HepG2 (cell line): ENCODE measurements around the gene DPH2. TPM values are rescaled to one million over a fixed set of nuclear protein-coding genes. Genes with fewer than 3 reads are reported as not detected.

Experiments
- HDAC1 ChIP-seq: sonication (generic); formaldehyde crosslinking; IDR thresholded peaks from 2 replicates; pipeline ENCODE4 v1.5.1; 2020; ENCODE audit warnings: mild to moderate bottlenecking, missing genetic modification reagents
- KDM6A ChIP-seq: IDR thresholded peaks from 2 replicates; pipeline ENCODE4 v1.6.1; 2016; ENCODE audit warnings: low read depth
- MTF1 ChIP-seq: sonication (generic); formaldehyde crosslinking; IDR thresholded peaks from 2 replicates; pipeline ENCODE4 v1.5.0; 2020; ENCODE audit warnings: missing genetic modification reagents
- YY1 ChIP-seq: IDR thresholded peaks from 2 replicates; pipeline ENCODE4 v1.6.1; 2011; ENCODE audit warnings: low read length, low read depth, moderate library complexity, mild to moderate bottlenecking; ENCODE audit not compliant: insufficient read depth, insufficient replicate concordance
- ZIK1 ChIP-seq: sonication (generic); formaldehyde crosslinking; IDR thresholded peaks from 2 replicates; pipeline ENCODE4 v1.5.0; 2020; ENCODE audit warnings: mild to moderate bottlenecking, low read depth, missing genetic modification reagents, borderline replicate concordance
- ZNF296 ChIP-seq: sonication (generic); formaldehyde crosslinking; conservative IDR thresholded peaks from 2 replicates; pipeline ENCODE4 v1.5.0; 2020; ENCODE audit warnings: mild to moderate bottlenecking, missing genetic modification reagents
- ZNF558 ChIP-seq: sonication (generic); formaldehyde crosslinking; IDR thresholded peaks from 2 replicates; pipeline ENCODE4 v1.9.0; 2022; ENCODE audit warnings: mild to moderate bottlenecking, missing genetic modification reagents, borderline replicate concordance
- polyA plus RNA-seq, 8 experiments: library from polyadenylated mRNA; depleted of rRNA in 3 of 8; stranded (reverse) in 7 of 8; unstranded in 1 of 8; fragments of >200 nt; fragmentation: Illumina TruSeq in 4 of 8; extraction: Trizol in 4 of 8; gene quantifications; 2 replicates each; pipeline versions ENCODE4 v1.2.1 to v1.2.3, GENCODE V29; 2011 to 2016; ENCODE audit warnings: low read depth in 4 of 8, missing spikeins in 1 of 8, mixed read lengths in 1 of 8; ENCODE audit not compliant: insufficient read depth in 1 of 8
- total RNA-seq, 5 experiments: library from RNA; depleted of rRNA; stranded (reverse); fragments of >200 nt; fragmentation: Illumina TruSeq; extraction: Trizol; gene quantifications; 2 replicates each; pipeline ENCODE4 v1.2.3, GENCODE V29; 2016; ENCODE audit warnings: low read depth in 1 of 5
- TF ChIP-seq, protein P1 (sequence below): sonication (generic); formaldehyde crosslinking; IDR thresholded peaks from 2 replicates; pipeline ENCODE4 v1.4.0; 2020; ENCODE audit warnings: mild to moderate bottlenecking, missing genetic modification reagents
- TF ChIP-seq, protein P2 (sequence below): sonication (generic); formaldehyde crosslinking; IDR thresholded peaks from 2 replicates; pipeline ENCODE4 v1.8.1; 2023; ENCODE audit warnings: mild to moderate bottlenecking, missing genetic modification reagents
- TF ChIP-seq, protein P3 (sequence below): sonication (generic); formaldehyde crosslinking; IDR thresholded peaks from 2 replicates; pipeline ENCODE4 v1.5.1; 2020; ENCODE audit warnings: mild to moderate bottlenecking, missing genetic modification reagents, borderline replicate concordance
- TF ChIP-seq, protein P4 (sequence below): sonication (generic); formaldehyde crosslinking; IDR thresholded peaks from 2 replicates; pipeline ENCODE4 v1.5.0; 2020; ENCODE audit warnings: mild to moderate bottlenecking, missing genetic modification reagents
- TF ChIP-seq, protein P5 (sequence below): sonication (generic); formaldehyde crosslinking; IDR thresholded peaks from 2 replicates; pipeline ENCODE4 v1.4.0; 2020; ENCODE audit warnings: mild to moderate bottlenecking, missing genetic modification reagents
- TF ChIP-seq, protein P6 (sequence below): sonication (generic); formaldehyde crosslinking; IDR thresholded peaks from 2 replicates; pipeline ENCODE4 v1.5.0; 2020; ENCODE audit warnings: mild to moderate bottlenecking, missing genetic modification reagents

DPH2 gene
- total and polyA plus RNA-seq, 2 of the 13 experiments (the other 11 are each of a cell fraction or from before 2014, with no cell fraction given), result 32.2 to 38.3 TPM

DNA sequence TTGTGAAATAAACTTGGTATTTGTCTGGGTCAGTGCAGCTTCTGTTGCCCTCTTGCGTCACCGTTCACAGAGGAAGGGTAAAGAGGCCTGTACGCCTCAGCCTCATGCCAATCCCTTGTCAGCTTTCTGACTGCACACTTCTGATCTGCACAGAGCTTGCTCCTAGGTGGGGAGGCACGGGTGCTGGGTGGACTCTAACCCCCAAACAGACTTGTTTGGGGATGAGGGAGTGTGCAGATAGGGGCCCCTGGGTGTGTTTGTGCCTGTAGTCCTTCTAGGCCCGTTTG lies 8.4 kb downstream of the DPH2 start (continued):
- TF ChIP-seq ZNF558 (0 out of 2 replicates have a peak, but pooled peaks have one; percentile 46), ZNF296 (no peak), HDAC1 (CRISPR knock-in tag) (no peak; the same call in 1 of the 2 replicates), KDM6A (CRISPR knock-in tag) (no peak), MTF1 (CRISPR knock-in tag) (no peak), ZIK1 (peak; percentile 30; the same call in 1 of the 2 replicates), YY1 (no peak)
- TF ChIP-seq, protein P1, sequence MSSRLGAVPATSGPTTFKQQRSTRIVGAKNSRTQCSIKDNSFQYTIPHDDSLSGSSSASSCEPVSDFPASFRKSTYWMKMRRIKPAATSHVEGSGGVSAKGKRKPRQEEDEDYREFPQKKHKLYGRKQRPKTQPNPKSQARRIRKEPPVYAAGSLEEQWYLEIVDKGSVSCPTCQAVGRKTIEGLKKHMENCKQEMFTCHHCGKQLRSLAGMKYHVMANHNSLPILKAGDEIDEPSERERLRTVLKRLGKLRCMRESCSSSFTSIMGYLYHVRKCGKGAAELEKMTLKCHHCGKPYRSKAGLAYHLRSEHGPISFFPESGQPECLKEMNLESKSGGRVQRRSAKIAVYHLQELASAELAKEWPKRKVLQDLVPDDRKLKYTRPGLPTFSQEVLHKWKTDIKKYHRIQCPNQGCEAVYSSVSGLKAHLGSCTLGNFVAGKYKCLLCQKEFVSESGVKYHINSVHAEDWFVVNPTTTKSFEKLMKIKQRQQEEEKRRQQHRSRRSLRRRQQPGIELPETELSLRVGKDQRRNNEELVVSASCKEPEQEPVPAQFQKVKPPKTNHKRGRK (CRISPR knock-in tag), result no peak
- TF ChIP-seq, protein P2, sequence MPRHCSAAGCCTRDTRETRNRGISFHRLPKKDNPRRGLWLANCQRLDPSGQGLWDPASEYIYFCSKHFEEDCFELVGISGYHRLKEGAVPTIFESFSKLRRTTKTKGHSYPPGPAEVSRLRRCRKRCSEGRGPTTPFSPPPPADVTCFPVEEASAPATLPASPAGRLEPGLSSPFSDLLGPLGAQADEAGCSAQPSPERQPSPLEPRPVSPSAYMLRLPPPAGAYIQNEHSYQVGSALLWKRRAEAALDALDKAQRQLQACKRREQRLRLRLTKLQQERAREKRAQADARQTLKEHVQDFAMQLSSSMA (CRISPR knock-in tag), result no peak
- TF ChIP-seq, protein P3, sequence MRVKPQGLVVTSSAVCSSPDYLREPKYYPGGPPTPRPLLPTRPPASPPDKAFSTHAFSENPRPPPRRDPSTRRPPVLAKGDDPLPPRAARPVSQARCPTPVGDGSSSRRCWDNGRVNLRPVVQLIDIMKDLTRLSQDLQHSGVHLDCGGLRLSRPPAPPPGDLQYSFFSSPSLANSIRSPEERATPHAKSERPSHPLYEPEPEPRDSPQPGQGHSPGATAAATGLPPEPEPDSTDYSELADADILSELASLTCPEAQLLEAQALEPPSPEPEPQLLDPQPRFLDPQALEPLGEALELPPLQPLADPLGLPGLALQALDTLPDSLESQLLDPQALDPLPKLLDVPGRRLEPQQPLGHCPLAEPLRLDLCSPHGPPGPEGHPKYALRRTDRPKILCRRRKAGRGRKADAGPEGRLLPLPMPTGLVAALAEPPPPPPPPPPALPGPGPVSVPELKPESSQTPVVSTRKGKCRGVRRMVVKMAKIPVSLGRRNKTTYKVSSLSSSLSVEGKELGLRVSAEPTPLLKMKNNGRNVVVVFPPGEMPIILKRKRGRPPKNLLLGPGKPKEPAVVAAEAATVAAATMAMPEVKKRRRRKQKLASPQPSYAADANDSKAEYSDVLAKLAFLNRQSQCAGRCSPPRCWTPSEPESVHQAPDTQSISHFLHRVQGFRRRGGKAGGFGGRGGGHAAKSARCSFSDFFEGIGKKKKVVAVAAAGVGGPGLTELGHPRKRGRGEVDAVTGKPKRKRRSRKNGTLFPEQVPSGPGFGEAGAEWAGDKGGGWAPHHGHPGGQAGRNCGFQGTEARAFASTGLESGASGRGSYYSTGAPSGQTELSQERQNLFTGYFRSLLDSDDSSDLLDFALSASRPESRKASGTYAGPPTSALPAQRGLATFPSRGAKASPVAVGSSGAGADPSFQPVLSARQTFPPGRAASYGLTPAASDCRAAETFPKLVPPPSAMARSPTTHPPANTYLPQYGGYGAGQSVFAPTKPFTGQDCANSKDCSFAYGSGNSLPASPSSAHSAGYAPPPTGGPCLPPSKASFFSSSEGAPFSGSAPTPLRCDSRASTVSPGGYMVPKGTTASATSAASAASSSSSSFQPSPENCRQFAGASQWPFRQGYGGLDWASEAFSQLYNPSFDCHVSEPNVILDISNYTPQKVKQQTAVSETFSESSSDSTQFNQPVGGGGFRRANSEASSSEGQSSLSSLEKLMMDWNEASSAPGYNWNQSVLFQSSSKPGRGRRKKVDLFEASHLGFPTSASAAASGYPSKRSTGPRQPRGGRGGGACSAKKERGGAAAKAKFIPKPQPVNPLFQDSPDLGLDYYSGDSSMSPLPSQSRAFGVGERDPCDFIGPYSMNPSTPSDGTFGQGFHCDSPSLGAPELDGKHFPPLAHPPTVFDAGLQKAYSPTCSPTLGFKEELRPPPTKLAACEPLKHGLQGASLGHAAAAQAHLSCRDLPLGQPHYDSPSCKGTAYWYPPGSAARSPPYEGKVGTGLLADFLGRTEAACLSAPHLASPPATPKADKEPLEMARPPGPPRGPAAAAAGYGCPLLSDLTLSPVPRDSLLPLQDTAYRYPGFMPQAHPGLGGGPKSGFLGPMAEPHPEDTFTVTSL (CRISPR knock-in tag), result 0 out of 2 replicates have a peak, but pooled peaks have one; percentile 26
- TF ChIP-seq, protein P4, sequence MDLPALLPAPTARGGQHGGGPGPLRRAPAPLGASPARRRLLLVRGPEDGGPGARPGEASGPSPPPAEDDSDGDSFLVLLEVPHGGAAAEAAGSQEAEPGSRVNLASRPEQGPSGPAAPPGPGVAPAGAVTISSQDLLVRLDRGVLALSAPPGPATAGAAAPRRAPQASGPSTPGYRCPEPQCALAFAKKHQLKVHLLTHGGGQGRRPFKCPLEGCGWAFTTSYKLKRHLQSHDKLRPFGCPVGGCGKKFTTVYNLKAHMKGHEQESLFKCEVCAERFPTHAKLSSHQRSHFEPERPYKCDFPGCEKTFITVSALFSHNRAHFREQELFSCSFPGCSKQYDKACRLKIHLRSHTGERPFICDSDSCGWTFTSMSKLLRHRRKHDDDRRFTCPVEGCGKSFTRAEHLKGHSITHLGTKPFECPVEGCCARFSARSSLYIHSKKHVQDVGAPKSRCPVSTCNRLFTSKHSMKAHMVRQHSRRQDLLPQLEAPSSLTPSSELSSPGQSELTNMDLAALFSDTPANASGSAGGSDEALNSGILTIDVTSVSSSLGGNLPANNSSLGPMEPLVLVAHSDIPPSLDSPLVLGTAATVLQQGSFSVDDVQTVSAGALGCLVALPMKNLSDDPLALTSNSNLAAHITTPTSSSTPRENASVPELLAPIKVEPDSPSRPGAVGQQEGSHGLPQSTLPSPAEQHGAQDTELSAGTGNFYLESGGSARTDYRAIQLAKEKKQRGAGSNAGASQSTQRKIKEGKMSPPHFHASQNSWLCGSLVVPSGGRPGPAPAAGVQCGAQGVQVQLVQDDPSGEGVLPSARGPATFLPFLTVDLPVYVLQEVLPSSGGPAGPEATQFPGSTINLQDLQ (CRISPR knock-in tag), result peak; percentile 62; the same call in 1 of the 2 replicates
- TF ChIP-seq, protein P5, sequence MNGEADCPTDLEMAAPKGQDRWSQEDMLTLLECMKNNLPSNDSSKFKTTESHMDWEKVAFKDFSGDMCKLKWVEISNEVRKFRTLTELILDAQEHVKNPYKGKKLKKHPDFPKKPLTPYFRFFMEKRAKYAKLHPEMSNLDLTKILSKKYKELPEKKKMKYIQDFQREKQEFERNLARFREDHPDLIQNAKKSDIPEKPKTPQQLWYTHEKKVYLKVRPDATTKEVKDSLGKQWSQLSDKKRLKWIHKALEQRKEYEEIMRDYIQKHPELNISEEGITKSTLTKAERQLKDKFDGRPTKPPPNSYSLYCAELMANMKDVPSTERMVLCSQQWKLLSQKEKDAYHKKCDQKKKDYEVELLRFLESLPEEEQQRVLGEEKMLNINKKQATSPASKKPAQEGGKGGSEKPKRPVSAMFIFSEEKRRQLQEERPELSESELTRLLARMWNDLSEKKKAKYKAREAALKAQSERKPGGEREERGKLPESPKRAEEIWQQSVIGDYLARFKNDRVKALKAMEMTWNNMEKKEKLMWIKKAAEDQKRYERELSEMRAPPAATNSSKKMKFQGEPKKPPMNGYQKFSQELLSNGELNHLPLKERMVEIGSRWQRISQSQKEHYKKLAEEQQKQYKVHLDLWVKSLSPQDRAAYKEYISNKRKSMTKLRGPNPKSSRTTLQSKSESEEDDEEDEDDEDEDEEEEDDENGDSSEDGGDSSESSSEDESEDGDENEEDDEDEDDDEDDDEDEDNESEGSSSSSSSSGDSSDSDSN, result peak; percentile 38; the same call in 1 of the 2 replicates
- TF ChIP-seq, protein P6, sequence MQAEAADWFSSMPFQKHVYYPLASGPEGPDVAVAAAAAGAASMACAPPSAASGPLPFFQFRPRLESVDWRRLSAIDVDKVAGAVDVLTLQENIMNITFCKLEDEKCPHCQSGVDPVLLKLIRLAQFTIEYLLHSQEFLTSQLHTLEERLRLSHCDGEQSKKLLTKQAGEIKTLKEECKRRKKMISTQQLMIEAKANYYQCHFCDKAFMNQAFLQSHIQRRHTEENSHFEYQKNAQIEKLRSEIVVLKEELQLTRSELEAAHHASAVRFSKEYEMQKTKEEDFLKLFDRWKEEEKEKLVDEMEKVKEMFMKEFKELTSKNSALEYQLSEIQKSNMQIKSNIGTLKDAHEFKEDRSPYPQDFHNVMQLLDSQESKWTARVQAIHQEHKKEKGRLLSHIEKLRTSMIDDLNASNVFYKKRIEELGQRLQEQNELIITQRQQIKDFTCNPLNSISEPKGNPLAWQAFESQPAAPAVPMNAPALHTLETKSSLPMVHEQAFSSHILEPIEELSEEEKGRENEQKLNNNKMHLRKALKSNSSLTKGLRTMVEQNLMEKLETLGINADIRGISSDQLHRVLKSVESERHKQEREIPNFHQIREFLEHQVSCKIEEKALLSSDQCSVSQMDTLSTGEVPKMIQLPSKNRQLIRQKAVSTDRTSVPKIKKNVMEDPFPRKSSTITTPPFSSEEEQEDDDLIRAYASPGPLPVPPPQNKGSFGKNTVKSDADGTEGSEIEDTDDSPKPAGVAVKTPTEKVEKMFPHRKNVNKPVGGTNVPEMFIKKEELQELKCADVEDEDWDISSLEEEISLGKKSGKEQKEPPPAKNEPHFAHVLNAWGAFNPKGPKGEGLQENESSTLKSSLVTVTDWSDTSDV (CRISPR knock-in tag), result 0 out of 2 replicates have a peak, but pooled peaks have one; percentile 39
